ENCODE measurements around the gene UPK3BL2.
"Not testable (repeated sequence)": the region's sequence is repeated elsewhere in the genome, so short reads cannot be mapped to it uniquely, and the experiment has no call there.

DNA sequence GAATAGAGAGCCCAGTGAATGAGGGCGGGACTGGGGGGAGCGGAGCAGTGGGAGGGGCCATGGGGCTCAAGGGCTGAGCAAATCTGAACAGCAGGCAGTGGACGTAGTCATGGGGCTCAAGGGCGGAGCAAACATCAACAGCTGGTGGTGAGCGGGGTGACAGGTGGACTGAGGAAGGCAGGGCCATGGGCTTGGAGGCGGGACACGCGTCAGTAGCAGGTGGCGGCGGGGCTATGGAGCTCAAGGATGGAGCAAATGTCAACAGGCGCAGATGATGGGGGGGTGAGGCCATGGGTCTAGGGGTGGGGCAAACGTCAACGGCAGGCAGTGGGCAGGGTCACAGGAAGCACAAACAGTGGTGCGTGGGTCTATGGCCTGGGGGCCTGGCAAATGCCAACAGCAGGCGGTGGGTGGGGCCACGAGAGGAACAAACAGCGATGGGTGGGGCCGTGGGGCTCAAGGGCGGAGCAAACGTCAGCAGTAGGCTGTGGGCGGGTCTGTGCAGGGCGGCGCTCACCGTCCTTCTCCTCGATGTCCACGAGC, 49.1 kb upstream of the UPK3BL2 start:
- TF ChIP-seq, protein P1, sequence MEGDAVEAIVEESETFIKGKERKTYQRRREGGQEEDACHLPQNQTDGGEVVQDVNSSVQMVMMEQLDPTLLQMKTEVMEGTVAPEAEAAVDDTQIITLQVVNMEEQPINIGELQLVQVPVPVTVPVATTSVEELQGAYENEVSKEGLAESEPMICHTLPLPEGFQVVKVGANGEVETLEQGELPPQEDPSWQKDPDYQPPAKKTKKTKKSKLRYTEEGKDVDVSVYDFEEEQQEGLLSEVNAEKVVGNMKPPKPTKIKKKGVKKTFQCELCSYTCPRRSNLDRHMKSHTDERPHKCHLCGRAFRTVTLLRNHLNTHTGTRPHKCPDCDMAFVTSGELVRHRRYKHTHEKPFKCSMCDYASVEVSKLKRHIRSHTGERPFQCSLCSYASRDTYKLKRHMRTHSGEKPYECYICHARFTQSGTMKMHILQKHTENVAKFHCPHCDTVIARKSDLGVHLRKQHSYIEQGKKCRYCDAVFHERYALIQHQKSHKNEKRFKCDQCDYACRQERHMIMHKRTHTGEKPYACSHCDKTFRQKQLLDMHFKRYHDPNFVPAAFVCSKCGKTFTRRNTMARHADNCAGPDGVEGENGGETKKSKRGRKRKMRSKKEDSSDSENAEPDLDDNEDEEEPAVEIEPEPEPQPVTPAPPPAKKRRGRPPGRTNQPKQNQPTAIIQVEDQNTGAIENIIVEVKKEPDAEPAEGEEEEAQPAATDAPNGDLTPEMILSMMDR (IDR thresholded peaks at IDR 0.05; ENCODE audit: insufficient read depth, low read length) = not testable (repeated sequence)
- not testable (repeated sequence) for TF ChIP-seq POLR2AphosphoS5 (IDR thresholded peaks at IDR 0.05; ENCODE audit: low read depth); SPI1 (IDR thresholded peaks at IDR 0.05; ENCODE audit: borderline replicate concordance, low read depth); GABPA (IDR thresholded peaks at IDR 0.05; ENCODE audit: low read depth)
- TF ChIP-seq, protein P2, sequence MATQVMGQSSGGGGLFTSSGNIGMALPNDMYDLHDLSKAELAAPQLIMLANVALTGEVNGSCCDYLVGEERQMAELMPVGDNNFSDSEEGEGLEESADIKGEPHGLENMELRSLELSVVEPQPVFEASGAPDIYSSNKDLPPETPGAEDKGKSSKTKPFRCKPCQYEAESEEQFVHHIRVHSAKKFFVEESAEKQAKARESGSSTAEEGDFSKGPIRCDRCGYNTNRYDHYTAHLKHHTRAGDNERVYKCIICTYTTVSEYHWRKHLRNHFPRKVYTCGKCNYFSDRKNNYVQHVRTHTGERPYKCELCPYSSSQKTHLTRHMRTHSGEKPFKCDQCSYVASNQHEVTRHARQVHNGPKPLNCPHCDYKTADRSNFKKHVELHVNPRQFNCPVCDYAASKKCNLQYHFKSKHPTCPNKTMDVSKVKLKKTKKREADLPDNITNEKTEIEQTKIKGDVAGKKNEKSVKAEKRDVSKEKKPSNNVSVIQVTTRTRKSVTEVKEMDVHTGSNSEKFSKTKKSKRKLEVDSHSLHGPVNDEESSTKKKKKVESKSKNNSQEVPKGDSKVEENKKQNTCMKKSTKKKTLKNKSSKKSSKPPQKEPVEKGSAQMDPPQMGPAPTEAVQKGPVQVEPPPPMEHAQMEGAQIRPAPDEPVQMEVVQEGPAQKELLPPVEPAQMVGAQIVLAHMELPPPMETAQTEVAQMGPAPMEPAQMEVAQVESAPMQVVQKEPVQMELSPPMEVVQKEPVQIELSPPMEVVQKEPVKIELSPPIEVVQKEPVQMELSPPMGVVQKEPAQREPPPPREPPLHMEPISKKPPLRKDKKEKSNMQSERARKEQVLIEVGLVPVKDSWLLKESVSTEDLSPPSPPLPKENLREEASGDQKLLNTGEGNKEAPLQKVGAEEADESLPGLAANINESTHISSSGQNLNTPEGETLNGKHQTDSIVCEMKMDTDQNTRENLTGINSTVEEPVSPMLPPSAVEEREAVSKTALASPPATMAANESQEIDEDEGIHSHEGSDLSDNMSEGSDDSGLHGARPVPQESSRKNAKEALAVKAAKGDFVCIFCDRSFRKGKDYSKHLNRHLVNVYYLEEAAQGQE (IDR thresholded peaks at IDR 0.05; ENCODE audit: insufficient replicate concordance, low read depth) = not testable (repeated sequence)

Data from HL-60 (cell line).